Measurements from ENCODE around the gene RASA1. TPM values are rescaled to one million over a fixed set of nuclear protein-coding genes. Genes with fewer than 3 reads are reported as not detected.

The RASA1 gene
- total RNA-seq, 1 donor from 2014 or later, result 17.7 TPM

DNA sequence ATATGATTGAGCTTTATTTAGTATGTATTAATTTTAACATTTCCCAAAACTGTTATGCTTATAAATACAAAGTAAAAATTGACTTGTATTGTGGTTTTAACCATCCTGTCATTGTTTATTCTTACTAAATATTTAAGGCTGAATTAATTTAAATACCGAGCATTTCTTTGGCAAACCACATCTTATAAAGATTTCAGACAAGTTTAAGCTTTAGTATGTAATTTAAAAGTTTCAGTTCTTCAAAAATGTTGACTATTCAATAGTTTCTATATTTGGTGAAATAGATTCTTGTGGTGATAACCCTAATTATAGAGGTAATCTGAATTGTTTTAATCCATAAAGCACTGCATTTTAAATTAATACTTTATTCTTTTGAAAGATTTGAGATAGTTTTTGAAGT is 79.6 kb downstream of the RASA1 start:
- Histone ChIP-seq H3K4me3 (ENCODE audit: low read length in 3 of 3) (no peak overlapping the region), H3K27ac (ENCODE audit: low read depth, low read length) (no peak overlapping the region), H3K4me1 (ENCODE audit: control insufficient read depth in 3 of 3, insufficient read depth in 3 of 3, low read length in 3 of 3) (no peaks in the 10 kb centered on the region), H3K9me3 (ENCODE audit: control insufficient read depth in 3 of 3, low read length in 3 of 3) (no peaks in the 10 kb centered on the region), H3K27me3 (ENCODE audit: control insufficient read depth in 3 of 3, insufficient read depth in 3 of 3, low read length in 3 of 3) (no peaks in the 10 kb centered on the region), H3K36me3 (ENCODE audit: control insufficient read depth in 3 of 3, insufficient read depth in 3 of 3, low read length in 3 of 3) (peaks cover 0 to 14% (median 0%) of the 10 kb centered on the region in 3 donors), H3K9ac (ENCODE audit: low read depth in 1 of 3, low read length in 3 of 3) (no peak overlapping the region)

DNA sequence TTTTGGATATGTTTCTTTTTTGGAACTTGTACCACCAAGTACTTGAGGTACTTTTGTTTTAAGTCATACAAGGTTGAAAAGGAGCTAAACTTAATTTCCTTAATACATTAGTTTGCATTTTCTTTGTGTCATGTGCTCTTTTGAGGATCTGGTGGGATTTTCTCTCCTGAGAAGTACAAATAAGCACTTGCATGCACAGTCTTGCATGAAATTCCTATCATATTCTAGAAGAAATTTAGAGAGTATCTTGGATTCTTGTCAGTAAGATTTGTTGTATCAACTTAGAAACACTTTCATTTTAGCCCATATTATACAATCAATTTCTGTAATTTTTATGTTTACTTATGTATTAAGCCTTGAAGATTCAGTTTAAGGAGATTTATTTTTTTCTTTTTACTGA is 80.2 kb downstream of the RASA1 start:
- Histone ChIP-seq H3K9ac (ENCODE audit: low read depth in 1 of 3, low read length in 3 of 3) (no peak overlapping the region), H3K27ac (ENCODE audit: low read depth, low read length) (no peak overlapping the region), H3K36me3 (ENCODE audit: control insufficient read depth in 3 of 3, insufficient read depth in 3 of 3, low read length in 3 of 3) (peaks cover 0 to 11% (median 0%) of the 10 kb centered on the region in 3 donors), H3K4me3 (ENCODE audit: low read length in 3 of 3) (no peak overlapping the region), H3K27me3 (ENCODE audit: control insufficient read depth in 3 of 3, insufficient read depth in 3 of 3, low read length in 3 of 3) (no peaks in the 10 kb centered on the region), H3K9me3 (ENCODE audit: control insufficient read depth in 3 of 3, low read length in 3 of 3) (no peaks in the 10 kb centered on the region), H3K4me1 (ENCODE audit: control insufficient read depth in 3 of 3, insufficient read depth in 3 of 3, low read length in 3 of 3) (no peaks in the 10 kb centered on the region)

DNA sequence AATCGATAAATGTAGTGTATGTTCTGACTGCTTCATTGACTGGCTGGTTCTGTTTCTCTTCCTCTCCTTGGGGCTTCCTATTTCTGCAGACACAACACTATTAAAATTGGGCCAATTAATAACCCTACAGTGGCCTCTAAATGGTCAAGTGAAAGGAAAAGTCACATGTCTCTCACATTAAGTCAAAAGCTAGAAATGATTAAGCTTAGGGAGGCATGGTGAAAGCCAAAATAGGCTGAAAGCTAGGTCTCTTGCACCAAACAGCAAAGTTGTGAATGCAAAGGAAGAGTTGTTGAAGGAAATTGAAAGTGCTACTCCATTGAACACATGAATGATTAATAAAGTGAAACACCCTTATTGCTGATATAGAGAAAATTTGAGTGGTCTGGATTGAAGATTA is 86.8 kb downstream of the RASA1 start:
- H3K9ac ChIP-seq (ENCODE audit: low read depth in 1 of 3, low read length in 3 of 3), result no peak overlapping the region
- no peaks in the 10 kb centered on the region for H3K4me1 ChIP-seq (ENCODE audit: control insufficient read depth in 3 of 3, insufficient read depth in 3 of 3, low read length in 3 of 3)
- H3K36me3 ChIP-seq (ENCODE audit: control insufficient read depth in 3 of 3, insufficient read depth in 3 of 3, low read length in 3 of 3), result peaks cover 3 to 16% (median 10%) of the 10 kb centered on the region in 3 donors
- H3K27ac ChIP-seq (ENCODE audit: low read depth, low read length), result no peak overlapping the region
- no peaks in the 10 kb centered on the region for H3K9me3 ChIP-seq (ENCODE audit: control insufficient read depth in 3 of 3, low read length in 3 of 3)
- H3K27me3 ChIP-seq (ENCODE audit: control insufficient read depth in 3 of 3, insufficient read depth in 3 of 3, low read length in 3 of 3), result no peaks in the 10 kb centered on the region
- H3K4me3 ChIP-seq (ENCODE audit: low read length in 3 of 3), result no peak overlapping the region

DNA sequence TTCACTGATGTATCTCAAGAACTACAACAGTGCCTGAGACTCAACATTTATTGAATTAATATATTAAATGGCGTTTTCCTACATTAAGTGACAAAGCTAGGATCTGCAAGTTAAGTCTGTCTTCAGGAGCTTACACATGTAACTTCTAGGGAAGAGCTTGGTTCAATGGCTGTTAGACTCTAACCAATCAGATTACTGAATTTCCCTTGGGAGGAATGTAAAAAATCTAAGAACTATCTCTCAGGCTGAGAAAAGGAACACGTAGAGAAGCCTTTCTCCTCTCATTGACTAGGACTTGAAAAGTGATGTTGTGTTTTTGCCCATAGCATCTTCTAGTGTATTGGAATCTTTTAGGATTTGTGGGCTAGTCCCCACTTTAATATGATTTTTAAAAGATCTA is 91.4 kb downstream of the RASA1 start:
- Histone ChIP-seq H3K27me3 (ENCODE audit: control insufficient read depth in 3 of 3, insufficient read depth in 3 of 3, low read length in 3 of 3) (no peaks in the 10 kb centered on the region), H3K4me3 (ENCODE audit: low read length in 3 of 3) (no peak overlapping the region), H3K9ac (ENCODE audit: low read depth in 1 of 3, low read length in 3 of 3) (no peak overlapping the region), H3K9me3 (ENCODE audit: control insufficient read depth in 3 of 3, low read length in 3 of 3) (no peaks in the 10 kb centered on the region), H3K27ac (ENCODE audit: low read depth, low read length) (no peak overlapping the region), H3K36me3 (ENCODE audit: control insufficient read depth in 3 of 3, insufficient read depth in 3 of 3, low read length in 3 of 3) (peaks cover 3 to 13% (median 6%) of the 10 kb centered on the region in 3 donors), H3K4me1 (ENCODE audit: control insufficient read depth in 3 of 3, insufficient read depth in 3 of 3, low read length in 3 of 3) (no peaks in the 10 kb centered on the region)

DNA sequence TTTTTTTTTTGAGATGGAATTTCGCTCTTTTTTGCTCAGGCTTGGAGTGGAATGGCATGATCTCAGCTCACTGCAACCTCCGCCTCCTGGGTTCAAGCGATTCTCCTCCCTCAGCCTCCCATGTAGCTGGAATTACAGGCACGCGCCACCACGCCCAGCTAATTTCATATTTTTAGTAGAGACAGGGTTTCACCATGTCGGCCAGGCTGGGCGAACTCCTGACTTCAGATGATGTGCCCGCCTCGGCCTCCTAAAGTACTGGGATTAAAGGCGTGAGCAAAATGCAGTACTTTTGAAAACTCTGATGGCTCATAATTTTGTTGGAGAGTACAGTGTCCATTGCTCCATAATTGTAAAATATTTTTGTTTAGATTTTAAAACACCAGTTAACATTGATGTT is 92.4 kb downstream of the RASA1 start:
- Histone ChIP-seq H3K4me1 (ENCODE audit: control insufficient read depth in 3 of 3, insufficient read depth in 3 of 3, low read length in 3 of 3) (no peaks in the 10 kb centered on the region), H3K27ac (ENCODE audit: low read depth, low read length) (no peak overlapping the region), H3K36me3 (ENCODE audit: control insufficient read depth in 3 of 3, insufficient read depth in 3 of 3, low read length in 3 of 3) (peaks cover 3 to 8% (median 7%) of the 10 kb centered on the region in 3 donors), H3K9me3 (ENCODE audit: control insufficient read depth in 3 of 3, low read length in 3 of 3) (no peaks in the 10 kb centered on the region), H3K27me3 (ENCODE audit: control insufficient read depth in 3 of 3, insufficient read depth in 3 of 3, low read length in 3 of 3) (no peaks in the 10 kb centered on the region), H3K9ac (ENCODE audit: low read depth in 1 of 3, low read length in 3 of 3) (no peak overlapping the region), H3K4me3 (ENCODE audit: low read length in 3 of 3) (no peak overlapping the region)

DNA sequence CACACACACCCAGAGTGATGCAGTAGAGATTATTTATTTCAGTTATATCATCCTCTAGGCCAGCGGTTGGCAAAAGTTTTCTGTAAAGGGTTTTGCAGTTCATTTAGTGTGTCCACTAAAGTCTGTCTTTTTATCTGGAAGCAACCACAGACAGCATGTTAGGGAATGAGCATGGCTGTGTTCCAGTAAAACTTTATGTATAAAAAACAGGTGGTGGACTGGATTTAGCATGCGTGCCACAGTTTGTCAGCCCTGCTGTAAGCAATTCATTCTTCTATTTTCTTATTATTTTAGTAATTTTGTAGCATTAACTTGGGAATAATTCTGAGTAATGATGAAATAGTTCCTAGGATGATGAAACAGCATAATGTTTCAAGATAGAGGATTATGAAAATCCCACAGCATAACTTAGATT is 93.4 kb downstream of the RASA1 start:
- Histone ChIP-seq H3K9ac (ENCODE audit: low read depth in 1 of 3, low read length in 3 of 3) (no peak overlapping the region), H3K4me3 (ENCODE audit: low read length in 3 of 3) (no peak overlapping the region), H3K9me3 (ENCODE audit: control insufficient read depth in 3 of 3, low read length in 3 of 3) (no peaks in the 10 kb centered on the region), H3K4me1 (ENCODE audit: control insufficient read depth in 3 of 3, insufficient read depth in 3 of 3, low read length in 3 of 3) (no peaks in the 10 kb centered on the region), H3K27me3 (ENCODE audit: control insufficient read depth in 3 of 3, insufficient read depth in 3 of 3, low read length in 3 of 3) (no peaks in the 10 kb centered on the region), H3K27ac (ENCODE audit: low read depth, low read length) (no peak overlapping the region), H3K36me3 (ENCODE audit: control insufficient read depth in 3 of 3, insufficient read depth in 3 of 3, low read length in 3 of 3) (peaks cover 2 to 5% (median 3%) of the 10 kb centered on the region in 3 donors)

DNA sequence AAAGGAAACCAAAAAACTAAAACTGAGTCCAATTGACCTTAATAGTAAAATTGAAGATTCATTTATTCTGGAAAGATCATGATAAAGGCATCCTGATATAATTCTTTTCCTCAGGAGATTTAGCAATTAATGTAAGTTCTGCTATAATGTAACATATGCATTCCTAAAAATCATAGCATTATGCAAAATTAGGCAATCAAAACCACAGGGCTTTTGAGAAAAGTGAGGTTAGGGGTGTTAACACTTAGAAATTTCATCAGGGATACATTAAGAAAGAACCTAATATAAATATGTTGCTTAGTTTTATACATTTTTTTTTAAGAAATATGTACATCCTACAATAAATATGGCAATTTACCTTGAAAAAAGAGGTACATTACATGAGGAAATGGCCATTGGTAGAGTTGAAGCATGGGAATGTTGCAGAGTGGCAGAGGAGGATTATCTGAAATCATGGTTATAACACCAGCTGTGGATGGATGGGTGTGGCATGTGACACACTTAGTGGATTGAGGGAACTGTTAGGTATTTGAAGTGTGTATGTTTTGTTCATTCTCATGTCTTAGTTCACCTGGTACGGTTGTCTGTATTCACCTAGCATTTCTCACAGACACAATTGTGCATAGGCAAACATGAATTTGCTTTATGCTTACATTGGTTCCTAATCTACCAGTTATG is 94.0 kb downstream of the RASA1 start:
- H3K27me3 ChIP-seq (ENCODE audit: control insufficient read depth in 3 of 3, insufficient read depth in 3 of 3, low read length in 3 of 3), result no peaks in the 10 kb centered on the region
- H3K36me3 ChIP-seq (ENCODE audit: control insufficient read depth in 3 of 3, insufficient read depth in 3 of 3, low read length in 3 of 3), result peaks cover 0 to 2% (median 2%) of the 10 kb centered on the region in 3 donors
- H3K4me3 ChIP-seq (ENCODE audit: low read length in 3 of 3), result no peak overlapping the region
- H3K27ac ChIP-seq (ENCODE audit: low read depth, low read length), result no peak overlapping the region
- H3K4me1 ChIP-seq (ENCODE audit: control insufficient read depth in 3 of 3, insufficient read depth in 3 of 3, low read length in 3 of 3), result no peaks in the 10 kb centered on the region
- H3K9ac ChIP-seq (ENCODE audit: low read depth in 1 of 3, low read length in 3 of 3), result no peak overlapping the region
- H3K9me3 ChIP-seq (ENCODE audit: control insufficient read depth in 3 of 3, low read length in 3 of 3), result no peaks in the 10 kb centered on the region

DNA sequence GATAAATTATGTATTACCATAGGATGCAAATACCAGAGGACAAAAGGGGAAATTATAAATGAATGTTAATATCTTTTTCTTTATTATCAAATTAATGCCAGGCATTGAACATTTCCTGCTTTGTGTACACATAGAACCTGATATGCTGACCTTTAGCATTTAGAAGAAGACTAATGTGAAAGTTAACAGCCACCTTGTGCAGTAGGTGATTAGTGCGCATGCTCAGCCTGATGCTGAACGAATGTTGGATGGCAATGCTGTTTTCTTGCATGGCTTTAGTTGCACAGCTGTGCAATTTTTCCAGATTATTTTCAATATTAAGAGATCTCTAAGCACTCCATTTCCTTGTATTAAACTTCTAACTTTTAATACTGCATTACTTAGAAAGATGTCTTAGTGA is 99.6 kb downstream of the RASA1 start:
- no peaks in the 10 kb centered on the region for H3K9me3 ChIP-seq (ENCODE audit: control insufficient read depth in 3 of 3, low read length in 3 of 3)
- H3K27me3 ChIP-seq (ENCODE audit: control insufficient read depth in 3 of 3, insufficient read depth in 3 of 3, low read length in 3 of 3), result no peaks in the 10 kb centered on the region
- H3K4me1 ChIP-seq (ENCODE audit: control insufficient read depth in 3 of 3, insufficient read depth in 3 of 3, low read length in 3 of 3), result peaks cover 3 to 5% (median 4%) of the 10 kb centered on the region in 3 donors
- no peak overlapping the region for H3K9ac ChIP-seq (ENCODE audit: low read depth in 1 of 3, low read length in 3 of 3)
- peaks cover 0 to 10% (median 2%) of the 10 kb centered on the region in 3 donors for H3K36me3 ChIP-seq (ENCODE audit: control insufficient read depth in 3 of 3, insufficient read depth in 3 of 3, low read length in 3 of 3)
- no peak overlapping the region for H3K4me3 ChIP-seq (ENCODE audit: low read length in 3 of 3)
- H3K27ac ChIP-seq (ENCODE audit: low read depth, low read length), result no peak overlapping the region

DNA sequence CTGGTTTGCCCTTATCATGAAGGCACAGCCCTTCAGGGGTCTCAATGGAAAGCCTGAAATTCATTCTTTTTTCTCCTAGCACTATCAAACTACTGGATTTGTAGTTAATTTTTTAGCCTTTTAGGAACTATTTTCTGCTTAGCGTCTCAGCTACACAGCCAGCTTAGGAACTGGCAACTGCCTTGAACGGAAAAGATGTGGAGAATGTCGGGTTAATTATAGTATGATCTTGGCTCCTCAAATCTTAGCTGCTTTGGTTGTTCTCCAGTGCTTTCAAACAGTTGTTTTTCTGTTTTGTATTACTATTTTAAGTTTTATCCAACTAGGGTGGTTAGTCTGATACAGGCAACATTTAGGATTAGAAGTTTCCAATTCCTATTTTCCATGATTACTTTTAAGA is 100.9 kb downstream of the RASA1 start:
- no peaks in the 10 kb centered on the region for H3K9me3 ChIP-seq (ENCODE audit: control insufficient read depth in 3 of 3, low read length in 3 of 3)
- H3K36me3 ChIP-seq (ENCODE audit: control insufficient read depth in 3 of 3, insufficient read depth in 3 of 3, low read length in 3 of 3), result peaks cover 0 to 10% (median 2%) of the 10 kb centered on the region in 3 donors
- peak overlapping the region in 2 of 3 donors; percentile 3 to 24 for H3K9ac ChIP-seq (ENCODE audit: low read depth in 1 of 3, low read length in 3 of 3)
- H3K4me1 ChIP-seq (ENCODE audit: control insufficient read depth in 3 of 3, insufficient read depth in 3 of 3, low read length in 3 of 3), result peaks cover 3 to 5% (median 4%) of the 10 kb centered on the region in 3 donors
- H3K27ac ChIP-seq (ENCODE audit: low read depth, low read length), result no peak overlapping the region
- peak overlapping the region in 2 of 3 donors; percentile 3 to 45 for H3K4me3 ChIP-seq (ENCODE audit: low read length in 3 of 3)
- H3K27me3 ChIP-seq (ENCODE audit: control insufficient read depth in 3 of 3, insufficient read depth in 3 of 3, low read length in 3 of 3), result no peaks in the 10 kb centered on the region

DNA sequence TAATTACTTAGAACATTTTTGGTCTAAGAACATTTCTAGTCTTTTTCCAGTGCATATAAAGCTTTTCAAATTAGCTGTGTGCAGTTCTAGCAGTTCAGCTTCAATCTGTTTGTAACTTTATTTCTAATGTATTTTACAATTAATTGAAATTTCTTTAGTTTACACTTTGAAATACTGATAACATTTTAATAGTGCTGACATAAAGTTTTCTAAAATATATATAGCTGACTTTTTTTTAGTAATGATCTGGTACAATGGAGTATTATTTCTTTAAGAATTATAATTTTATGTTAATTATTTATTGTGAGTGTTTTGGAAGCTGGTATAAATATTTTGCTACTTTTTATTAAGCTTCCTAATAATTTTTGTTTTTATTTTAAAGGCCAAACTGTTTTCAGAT is 101.7 kb downstream of the RASA1 start:
- H3K4me1 ChIP-seq (ENCODE audit: control insufficient read depth in 3 of 3, insufficient read depth in 3 of 3, low read length in 3 of 3), result peaks cover 3 to 5% (median 4%) of the 10 kb centered on the region in 3 donors
- H3K9me3 ChIP-seq (ENCODE audit: control insufficient read depth in 3 of 3, low read length in 3 of 3), result no peaks in the 10 kb centered on the region
- H3K9ac ChIP-seq (ENCODE audit: low read depth in 1 of 3, low read length in 3 of 3), result no peak overlapping the region
- peaks cover 0 to 7% (median 2%) of the 10 kb centered on the region in 3 donors for H3K36me3 ChIP-seq (ENCODE audit: control insufficient read depth in 3 of 3, insufficient read depth in 3 of 3, low read length in 3 of 3)
- no peaks in the 10 kb centered on the region for H3K27me3 ChIP-seq (ENCODE audit: control insufficient read depth in 3 of 3, insufficient read depth in 3 of 3, low read length in 3 of 3)
- H3K4me3 ChIP-seq (ENCODE audit: low read length in 3 of 3), result no peak overlapping the region
- H3K27ac ChIP-seq (ENCODE audit: low read depth, low read length), result no peak overlapping the region
